ENCODE data around the gene LAPTM5.
A peak's percentile ranks its signal among the peaks of the same experiment; 100 is the strongest.
"Not testable (repeated sequence)": the region's sequence is repeated elsewhere in the genome, so short reads cannot be mapped to it uniquely, and the experiment has no call there.

LAPTM5 gene

GRCh38 chr1:30768830-30769718 lies 11.5 kb upstream of the LAPTM5 start:
- DNase-seq = no peak

- no peak for DNase-seq
Observed at GRCh38 chr1:30768159-30768829, 10.7 kb upstream of the LAPTM5 start.

GRCh38 chr1:30766948-30767347 lies 9.4 kb upstream of the LAPTM5 start:
- DNase-seq = not testable (repeated sequence)

- no peak for DNase-seq
Observed at GRCh38 chr1:30765556-30766434, 8.2 kb upstream of the LAPTM5 start.

- DNase-seq = no peak
Observed at GRCh38 chr1:30764939-30765555, 7.5 kb upstream of the LAPTM5 start.

GRCh38 chr1:30764396-30764795 lies 6.8 kb upstream of the LAPTM5 start:
- no peak for DNase-seq

GRCh38 chr1:30763651-30764248 lies 6.2 kb upstream of the LAPTM5 start:
- DNase-seq = peak; percentile 19

GRCh38 chr1:30762930-30763650 lies 5.5 kb upstream of the LAPTM5 start:
- DNase-seq = no peak

- no peak for DNase-seq
Observed at GRCh38 chr1:30762152-30762929, 4.8 kb upstream of the LAPTM5 start.

- DNase-seq = no peak
Observed at GRCh38 chr1:30761381-30762151, 4.0 kb upstream of the LAPTM5 start.

- no peak for DNase-seq
Observed at GRCh38 chr1:30760596-30761324, 3.2 kb upstream of the LAPTM5 start.

GRCh38 chr1:30759718-30760281 lies 2.2 kb upstream of the LAPTM5 start:
- no peak for DNase-seq

- DNase-seq = no peak
Observed at GRCh38 chr1:30758785-30759380, 1.3 kb upstream of the LAPTM5 start.

GRCh38 chr1:30758121-30758688 lies 631 bp upstream of the LAPTM5 start:
- no peak for DNase-seq

GRCh38 chr1:30756545-30757351 lies 826 bp downstream of the LAPTM5 start:
- DNase-seq = peak; percentile 20

GRCh38 chr1:30756206-30756544 lies 1.4 kb downstream of the LAPTM5 start:
- no peak for DNase-seq

- no peak for DNase-seq
Observed at GRCh38 chr1:30755746-30756145, 1.8 kb downstream of the LAPTM5 start.
